GM12892 (cell line): ENCODE results near the gene LSAMP.

Experiments
- DNase-seq: peaks from one replicate; pipeline ENCODE4 v3.0.0; 2011; ENCODE audit not compliant: insufficient read length
- FAIRE-seq: peaks from 2 replicates; lab custom pipeline; 2011; peaks lifted over from hg19 to GRCh38; lab: Jason Lieb, UNC
- POLR2A ChIP-seq: IDR thresholded peaks from 2 replicates; pipeline ENCODE4 v1.6.1; 2011; ENCODE audit warnings: low read depth, low read length, control low read depth
- POLR2AphosphoS5 ChIP-seq: IDR thresholded peaks from 2 replicates; pipeline ENCODE4 v1.6.1; 2011; ENCODE audit warnings: low read depth, low read length, control low read depth
- TAF1 ChIP-seq: IDR thresholded peaks from 2 replicates; pipeline ENCODE4 v1.6.1; 2011; ENCODE audit warnings: low read depth, mild to moderate bottlenecking, control low read depth, low read length, borderline replicate concordance

LSAMP gene

GRCh38 chr3:115836944-115837343 is 608.3 kb downstream of the LSAMP start:
- FAIRE-seq = no peak
- no peak for DNase-seq
- TF ChIP-seq POLR2AphosphoS5 = no peak
- TF ChIP-seq TAF1 = no peak

GRCh38 chr3:115835946-115836345 is 609.3 kb downstream of the LSAMP start:
- no peak for FAIRE-seq
- TF ChIP-seq POLR2A = no peak
- no peak for TF ChIP-seq POLR2AphosphoS5
- no peak for TF ChIP-seq TAF1
- DNase-seq = no peak

- FAIRE-seq (no peak), DNase-seq (no peak)
- no peak for TF ChIP-seq POLR2A
- no peak for TF ChIP-seq POLR2AphosphoS5
- no peak for TF ChIP-seq TAF1
Measured at GRCh38 chr3:115834068-115834467, 611.2 kb downstream of the LSAMP start.

- FAIRE-seq = no peak
Measured at GRCh38 chr3:115833074-115833473, 612.2 kb downstream of the LSAMP start.

GRCh38 chr3:115832265-115832664 is 613.0 kb downstream of the LSAMP start:
- TF ChIP-seq POLR2A = no peak
- no peak for TF ChIP-seq POLR2AphosphoS5
- TF ChIP-seq TAF1 = no peak
- no peak for DNase-seq
- no peak for FAIRE-seq

More at GRCh38 chr3:115833074-115833473, 612.2 kb downstream of the LSAMP start:
- TF ChIP-seq TAF1 (no peak), POLR2A (no peak), POLR2AphosphoS5 (no peak)
- no peak for DNase-seq

- no peak for DNase-seq
- no peak for FAIRE-seq
- TF ChIP-seq TAF1 = no peak
- no peak for TF ChIP-seq POLR2A
- TF ChIP-seq POLR2AphosphoS5 = no peak
Measured at GRCh38 chr3:115831864-115832263, 613.4 kb downstream of the LSAMP start.

GRCh38 chr3:115830764-115831395 is 614.4 kb downstream of the LSAMP start:
- TF ChIP-seq TAF1 (no peak), POLR2AphosphoS5 (no peak), POLR2A (no peak)
- DNase-seq (no peak), FAIRE-seq (no peak)

GRCh38 chr3:115828401-115828800 is 616.9 kb downstream of the LSAMP start:
- TF ChIP-seq POLR2AphosphoS5 (no peak), POLR2A (no peak), TAF1 (no peak)
- FAIRE-seq (no peak), DNase-seq (no peak)

GRCh38 chr3:115827495-115827894 is 617.8 kb downstream of the LSAMP start:
- no peak for FAIRE-seq
- TF ChIP-seq POLR2AphosphoS5 (no peak), POLR2A (no peak), TAF1 (no peak)
- no peak for DNase-seq

GRCh38 chr3:115825046-115825445 is 620.2 kb downstream of the LSAMP start:
- no peak for FAIRE-seq
- TF ChIP-seq POLR2A = no peak
- TF ChIP-seq TAF1 = no peak
- no peak for TF ChIP-seq POLR2AphosphoS5
- no peak for DNase-seq

GRCh38 chr3:115823083-115823482 is 622.2 kb downstream of the LSAMP start:
- TF ChIP-seq POLR2A (no peak), TAF1 (no peak), POLR2AphosphoS5 (no peak)
- no peak for FAIRE-seq

GRCh38 chr3:115822579-115822978 is 622.7 kb downstream of the LSAMP start:
- TF ChIP-seq TAF1 = no peak
- DNase-seq = no peak
- no peak for FAIRE-seq

More at GRCh38 chr3:115823083-115823482, 622.2 kb downstream of the LSAMP start:
- DNase-seq = no peak
